Measurements from ENCODE around the gene GPX4. TPM values are rescaled to one million over a fixed set of nuclear protein-coding genes. Genes with fewer than 3 reads are reported as not detected.

GPX4 gene
- total RNA-seq, 1 donor from 2014 or later, result 330 TPM

- Mint-ChIP-seq H3K27me3 (ENCODE audit: unreplicated experiment) (peaks cover 6% of the 10 kb centered on the region), H3K4me1 (ENCODE audit: unreplicated experiment) (no peaks in the 10 kb centered on the region), H3K9me3 (ENCODE audit: unreplicated experiment) (no peaks in the 10 kb centered on the region), H3K27ac (ENCODE audit: unreplicated experiment) (no peak overlapping the region), H3K36me3 (ENCODE audit: low read depth, unreplicated experiment) (peaks cover 17% of the 10 kb centered on the region), H3K4me3 (ENCODE audit: unreplicated experiment) (no peak overlapping the region)
- no peak for DNase-seq (ENCODE audit: low spot score)
- TF ChIP-seq CTCF (IDR thresholded peaks at IDR 0.05; ENCODE audit: unreplicated experiment), result no peak
These were observed 15.2 kb downstream of the GPX4 start for GRCh38 chr19:1118999-1119398.

GRCh38 chr19:1119475-1120217 lies 15.9 kb downstream of the GPX4 start:
- Mint-ChIP-seq H3K4me1 (ENCODE audit: unreplicated experiment) (no peaks in the 10 kb centered on the region), H3K9me3 (ENCODE audit: unreplicated experiment) (no peaks in the 10 kb centered on the region), H3K4me3 (ENCODE audit: unreplicated experiment) (no peak overlapping the region), H3K27me3 (ENCODE audit: unreplicated experiment) (peaks cover 6% of the 10 kb centered on the region), H3K27ac (ENCODE audit: unreplicated experiment) (no peak overlapping the region), H3K36me3 (ENCODE audit: low read depth, unreplicated experiment) (peaks cover 17% of the 10 kb centered on the region)
- TF ChIP-seq CTCF (IDR thresholded peaks at IDR 0.05; ENCODE audit: unreplicated experiment), result no peak
- DNase-seq (ENCODE audit: low spot score), result no peak

- DNase-seq (ENCODE audit: low spot score), result no peak
- TF ChIP-seq CTCF (IDR thresholded peaks at IDR 0.05; ENCODE audit: unreplicated experiment), result no peak
- peaks cover 17% of the 10 kb centered on the region for H3K36me3 Mint-ChIP-seq (ENCODE audit: low read depth, unreplicated experiment)
- no peak overlapping the region for H3K27ac Mint-ChIP-seq (ENCODE audit: unreplicated experiment)
- H3K9me3 Mint-ChIP-seq (ENCODE audit: unreplicated experiment), result no peaks in the 10 kb centered on the region
- H3K4me1 Mint-ChIP-seq (ENCODE audit: unreplicated experiment), result no peaks in the 10 kb centered on the region
- H3K27me3 Mint-ChIP-seq (ENCODE audit: unreplicated experiment), result peaks cover 13% of the 10 kb centered on the region
- peak overlapping the region; percentile 73 for H3K4me3 Mint-ChIP-seq (ENCODE audit: unreplicated experiment)
These were observed 17.6 kb downstream of the GPX4 start for GRCh38 chr19:1121395-1121794.

GRCh38 chr19:1122021-1122971 lies 18.5 kb downstream of the GPX4 start:
- H3K4me3 Mint-ChIP-seq (ENCODE audit: unreplicated experiment), result peak overlapping the region; percentile 62
- no peak overlapping the region for H3K27ac Mint-ChIP-seq (ENCODE audit: unreplicated experiment)
- peaks cover 17% of the 10 kb centered on the region for H3K36me3 Mint-ChIP-seq (ENCODE audit: low read depth, unreplicated experiment)
- no peak for TF ChIP-seq CTCF (IDR thresholded peaks at IDR 0.05; ENCODE audit: unreplicated experiment)
- H3K9me3 Mint-ChIP-seq (ENCODE audit: unreplicated experiment), result no peaks in the 10 kb centered on the region
- DNase-seq (ENCODE audit: low spot score), result no peak
- H3K27me3 Mint-ChIP-seq (ENCODE audit: unreplicated experiment), result peaks cover 13% of the 10 kb centered on the region
- H3K4me1 Mint-ChIP-seq (ENCODE audit: unreplicated experiment), result no peaks in the 10 kb centered on the region

Measured in endothelial cell (in vitro differentiated cells).